ENCODE data around the gene VPS41.

DNA sequence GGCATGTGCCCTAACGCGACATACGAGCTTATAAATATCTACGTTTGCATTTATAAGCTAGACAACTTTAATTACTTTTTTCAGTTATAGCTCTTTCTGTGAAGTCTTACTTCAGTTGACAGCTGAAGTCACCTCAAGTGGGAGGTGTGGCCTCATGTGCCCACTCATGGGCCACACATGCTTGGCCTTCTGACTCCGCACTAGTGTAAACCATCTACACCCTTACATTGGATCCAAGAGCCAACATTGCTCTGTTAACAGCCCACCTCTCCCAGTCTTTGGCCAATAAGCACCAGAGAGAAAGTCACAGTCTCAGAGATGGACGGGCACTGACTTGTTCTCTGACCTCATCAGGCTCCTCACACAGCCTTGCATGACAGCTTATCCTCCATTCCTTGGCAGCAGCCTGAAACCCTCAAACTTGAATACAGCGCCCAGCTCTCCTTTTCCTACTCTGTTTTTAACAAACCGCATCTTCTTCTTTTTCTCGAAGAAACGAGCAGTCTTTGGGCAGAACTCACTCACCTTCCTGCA, 206.9 kb downstream of the VPS41 start:
- TF ChIP-seq EZH2 (IDR thresholded peaks at IDR 0.05; ENCODE audit: borderline replicate concordance, low read length) = no peak
- TF ChIP-seq, protein P1, sequence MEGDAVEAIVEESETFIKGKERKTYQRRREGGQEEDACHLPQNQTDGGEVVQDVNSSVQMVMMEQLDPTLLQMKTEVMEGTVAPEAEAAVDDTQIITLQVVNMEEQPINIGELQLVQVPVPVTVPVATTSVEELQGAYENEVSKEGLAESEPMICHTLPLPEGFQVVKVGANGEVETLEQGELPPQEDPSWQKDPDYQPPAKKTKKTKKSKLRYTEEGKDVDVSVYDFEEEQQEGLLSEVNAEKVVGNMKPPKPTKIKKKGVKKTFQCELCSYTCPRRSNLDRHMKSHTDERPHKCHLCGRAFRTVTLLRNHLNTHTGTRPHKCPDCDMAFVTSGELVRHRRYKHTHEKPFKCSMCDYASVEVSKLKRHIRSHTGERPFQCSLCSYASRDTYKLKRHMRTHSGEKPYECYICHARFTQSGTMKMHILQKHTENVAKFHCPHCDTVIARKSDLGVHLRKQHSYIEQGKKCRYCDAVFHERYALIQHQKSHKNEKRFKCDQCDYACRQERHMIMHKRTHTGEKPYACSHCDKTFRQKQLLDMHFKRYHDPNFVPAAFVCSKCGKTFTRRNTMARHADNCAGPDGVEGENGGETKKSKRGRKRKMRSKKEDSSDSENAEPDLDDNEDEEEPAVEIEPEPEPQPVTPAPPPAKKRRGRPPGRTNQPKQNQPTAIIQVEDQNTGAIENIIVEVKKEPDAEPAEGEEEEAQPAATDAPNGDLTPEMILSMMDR (conservative IDR thresholded peaks at IDR 0.05 in 1 of 2, IDR thresholded peaks at IDR 0.05 in 1 of 2; ENCODE audit: extremely low read depth in 1 of 2, insufficient read depth in 1 of 2, low read depth in 1 of 2, low read length in 2 of 2) = no peak

All from mammary epithelial cell (primary cell).